Hepatocyte (in vitro differentiated cells): ENCODE results near the gene MMGT1.

ENCODE experiments used
- EZH2 ChIP-seq: fragments of 200-600 bp; sonication (generic); IDR thresholded peaks from 2 replicates; pipeline ENCODE4 v1.6.1; 2016; ENCODE audit warnings: antibody characterized with exemption, mild to moderate bottlenecking, borderline replicate concordance
- EZH2phosphoT487 ChIP-seq: fragments of 200-600 bp; sonication (generic); IDR thresholded peaks from one replicate; pipeline ENCODE4 v1.6.1; 2018; ENCODE audit warnings: antibody characterized with exemption, mild to moderate bottlenecking, low read depth, moderate library complexity; ENCODE audit not compliant: unreplicated experiment, severe bottlenecking
- TF ChIP-seq, protein P1 (sequence below): fragments of 200-600 bp; sonication (generic); IDR thresholded peaks from 2 replicates; pipeline ENCODE4 v1.5.1; 2016; ENCODE audit warnings: antibody characterized with exemption, mild to moderate bottlenecking; ENCODE audit not compliant: poor library complexity

DNA sequence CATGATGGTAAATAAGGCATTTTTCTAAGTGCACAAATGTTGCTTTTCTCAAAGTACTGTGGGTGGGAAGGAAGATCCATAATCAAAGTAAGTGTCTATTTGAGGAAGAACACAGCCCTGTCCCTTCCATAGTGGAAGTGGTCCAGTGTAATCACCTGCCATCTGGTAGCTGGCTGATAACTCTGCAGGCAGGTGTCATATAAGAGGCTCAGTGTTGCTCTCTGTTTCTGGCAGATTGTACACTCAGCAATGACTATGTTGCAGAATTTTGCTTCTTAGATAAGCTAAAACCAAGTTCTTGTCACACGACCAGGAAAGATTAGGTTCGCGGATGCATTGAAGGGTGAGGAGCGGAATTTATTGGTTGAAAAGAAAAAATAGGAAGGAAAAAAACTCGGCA is 59.4 kb downstream of the MMGT1 start:
- TF ChIP-seq, protein P1, sequence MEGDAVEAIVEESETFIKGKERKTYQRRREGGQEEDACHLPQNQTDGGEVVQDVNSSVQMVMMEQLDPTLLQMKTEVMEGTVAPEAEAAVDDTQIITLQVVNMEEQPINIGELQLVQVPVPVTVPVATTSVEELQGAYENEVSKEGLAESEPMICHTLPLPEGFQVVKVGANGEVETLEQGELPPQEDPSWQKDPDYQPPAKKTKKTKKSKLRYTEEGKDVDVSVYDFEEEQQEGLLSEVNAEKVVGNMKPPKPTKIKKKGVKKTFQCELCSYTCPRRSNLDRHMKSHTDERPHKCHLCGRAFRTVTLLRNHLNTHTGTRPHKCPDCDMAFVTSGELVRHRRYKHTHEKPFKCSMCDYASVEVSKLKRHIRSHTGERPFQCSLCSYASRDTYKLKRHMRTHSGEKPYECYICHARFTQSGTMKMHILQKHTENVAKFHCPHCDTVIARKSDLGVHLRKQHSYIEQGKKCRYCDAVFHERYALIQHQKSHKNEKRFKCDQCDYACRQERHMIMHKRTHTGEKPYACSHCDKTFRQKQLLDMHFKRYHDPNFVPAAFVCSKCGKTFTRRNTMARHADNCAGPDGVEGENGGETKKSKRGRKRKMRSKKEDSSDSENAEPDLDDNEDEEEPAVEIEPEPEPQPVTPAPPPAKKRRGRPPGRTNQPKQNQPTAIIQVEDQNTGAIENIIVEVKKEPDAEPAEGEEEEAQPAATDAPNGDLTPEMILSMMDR, result no peak
- TF ChIP-seq EZH2 (no peak), EZH2phosphoT487 (no peak)
